HepG2 (cell line): ENCODE measurements around the gene WIZ. TPM values are rescaled to one million over a fixed set of nuclear protein-coding genes. Genes with fewer than 3 reads are reported as not detected.

Experiments
- AKNA ChIP-seq: sonication (generic); formaldehyde crosslinking; IDR thresholded peaks from 2 replicates; pipeline ENCODE4 v1.4.0; 2020; ENCODE audit warnings: missing genetic modification reagents, borderline replicate concordance
- GMEB1 ChIP-seq: sonication (generic); formaldehyde crosslinking; IDR thresholded peaks from 2 replicates; pipeline ENCODE4 v1.5.1; 2020; ENCODE audit warnings: missing genetic modification reagents, mild to moderate bottlenecking, borderline replicate concordance
- HNRNPH1 ChIP-seq: fragments of 200-400 bp; formaldehyde crosslinking; optimal IDR thresholded peaks from 2 replicates; pipeline ENCODE3; 2017; ENCODE audit warnings: mild to moderate bottlenecking, low read depth, low read length
- KAT7 ChIP-seq: IDR thresholded peaks from 2 replicates; pipeline ENCODE4 v1.6.1; 2018; ENCODE audit warnings: borderline replicate concordance, missing compliant biosample characterization
- POLR2A ChIP-seq, 2 experiments: IDR thresholded peaks; 2 replicates each; pipeline ENCODE4 v1.6.1; 2011; ENCODE audit warnings: low read depth in 2 of 2, low read length in 2 of 2, mild to moderate bottlenecking in 1 of 2, moderate library complexity in 1 of 2; ENCODE audit not compliant: insufficient read depth in 1 of 2
- SIX4 ChIP-seq: sonication (generic); formaldehyde crosslinking; IDR thresholded peaks from 2 replicates; pipeline ENCODE4 v1.4.0; 2020; ENCODE audit warnings: missing genetic modification reagents
- TIGD3 ChIP-seq: sonication (generic); formaldehyde crosslinking; IDR thresholded peaks from 2 replicates; pipeline ENCODE4 v1.5.1; 2020; ENCODE audit warnings: mild to moderate bottlenecking, missing genetic modification reagents, borderline replicate concordance
- ZNF296 ChIP-seq: sonication (generic); formaldehyde crosslinking; conservative IDR thresholded peaks from 2 replicates; pipeline ENCODE4 v1.5.0; 2020; ENCODE audit warnings: mild to moderate bottlenecking, missing genetic modification reagents
- ZNF34 ChIP-seq: sonication (generic); formaldehyde crosslinking; IDR thresholded peaks from 2 replicates; pipeline ENCODE4 v1.4.0; 2020; ENCODE audit warnings: mild to moderate bottlenecking, missing genetic modification reagents, borderline replicate concordance
- ZNF703 ChIP-seq: sonication (generic); formaldehyde crosslinking; IDR thresholded peaks from 2 replicates; pipeline ENCODE4 v1.5.1; 2020; ENCODE audit warnings: missing genetic modification reagents, mild to moderate bottlenecking, moderate library complexity, borderline replicate concordance
- ZNF780A ChIP-seq: sonication (generic); formaldehyde crosslinking; IDR thresholded peaks from 2 replicates; pipeline ENCODE4 v1.8.0; 2022; ENCODE audit warnings: mild to moderate bottlenecking, missing genetic modification reagents, moderate library complexity
- polyA plus RNA-seq, 8 experiments: library from polyadenylated mRNA; depleted of rRNA in 3 of 8; stranded (reverse) in 7 of 8; unstranded in 1 of 8; fragments of >200 nt; fragmentation: Illumina TruSeq in 4 of 8; extraction: Trizol in 4 of 8; gene quantifications; 2 replicates each; pipeline versions ENCODE4 v1.2.1 to v1.2.3, GENCODE V29; 2011 to 2016; ENCODE audit warnings: low read depth in 4 of 8, missing spikeins in 1 of 8, mixed read lengths in 1 of 8; ENCODE audit not compliant: insufficient read depth in 1 of 8
- total RNA-seq, 5 experiments: library from RNA; depleted of rRNA; stranded (reverse); fragments of >200 nt; fragmentation: Illumina TruSeq; extraction: Trizol; gene quantifications; 2 replicates each; pipeline ENCODE4 v1.2.3, GENCODE V29; 2016; ENCODE audit warnings: low read depth in 1 of 5
- TF ChIP-seq, protein P1 (sequence below): IDR thresholded peaks from 2 replicates; pipeline ENCODE4 v1.6.1; 2016; ENCODE audit warnings: low read depth, borderline replicate concordance
- TF ChIP-seq, protein P2 (sequence below), 2 experiments: sonication (generic) in 1 of 2; formaldehyde crosslinking in 1 of 2; IDR thresholded peaks; 2 replicates each; pipeline versions ENCODE4 v1.4.0 to v1.6.1; 2018 to 2020; ENCODE audit warnings: missing genetic modification reagents in 2 of 2, borderline replicate concordance in 1 of 2, low read depth in 1 of 2, mild to moderate bottlenecking in 1 of 2, missing biosample characterization in 1 of 2
- TF ChIP-seq, protein P3 (sequence below): sonication (generic); formaldehyde crosslinking; IDR thresholded peaks from 2 replicates; pipeline ENCODE4 v1.4.0; 2020; ENCODE audit warnings: missing genetic modification reagents
- TF ChIP-seq, protein P4 (sequence below): sonication (generic); formaldehyde crosslinking; IDR thresholded peaks from 2 replicates; pipeline ENCODE4 v1.4.0; 2020; ENCODE audit warnings: mild to moderate bottlenecking, missing genetic modification reagents

WIZ gene
- total and polyA plus RNA-seq, 2 of the 13 experiments (the other 11 are each of a cell fraction or from before 2014, with no cell fraction given), result 4.7 to 4.8 TPM

GRCh38 chr19:15378534-15379082, 71.1 kb downstream of the WIZ start (continued):
- TF ChIP-seq, protein P1, sequence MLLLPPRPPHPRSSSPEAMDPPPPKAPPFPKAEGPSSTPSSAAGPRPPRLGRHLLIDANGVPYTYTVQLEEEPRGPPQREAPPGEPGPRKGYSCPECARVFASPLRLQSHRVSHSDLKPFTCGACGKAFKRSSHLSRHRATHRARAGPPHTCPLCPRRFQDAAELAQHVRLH (CRISPR knock-in tag), result no peak
- TF ChIP-seq POLR2A (IDR thresholded peaks at IDR 0.05; ENCODE audit: insufficient read depth in 1 of 2, low read depth in 2 of 2, low read length in 2 of 2) (peak in 1 of 2 experiments; percentile 61; a peak in 2 of 4 replicates), AKNA (CRISPR knock-in tag) (no peak), HNRNPH1 (no peak), GMEB1 (CRISPR knock-in tag) (no peak), SIX4 (CRISPR knock-in tag) (no peak), KAT7 (CRISPR knock-in tag) (0 out of 2 replicates have a peak, but pooled peaks have one; percentile 0), ZNF780A (CRISPR knock-in tag) (no peak), ZNF703 (CRISPR knock-in tag) (no peak), ZNF296 (CRISPR knock-in tag) (peak; percentile 38; the same call in 1 of the 2 replicates), TIGD3 (CRISPR knock-in tag) (no peak), ZNF34 (CRISPR knock-in tag) (no peak)
- TF ChIP-seq, protein P2, sequence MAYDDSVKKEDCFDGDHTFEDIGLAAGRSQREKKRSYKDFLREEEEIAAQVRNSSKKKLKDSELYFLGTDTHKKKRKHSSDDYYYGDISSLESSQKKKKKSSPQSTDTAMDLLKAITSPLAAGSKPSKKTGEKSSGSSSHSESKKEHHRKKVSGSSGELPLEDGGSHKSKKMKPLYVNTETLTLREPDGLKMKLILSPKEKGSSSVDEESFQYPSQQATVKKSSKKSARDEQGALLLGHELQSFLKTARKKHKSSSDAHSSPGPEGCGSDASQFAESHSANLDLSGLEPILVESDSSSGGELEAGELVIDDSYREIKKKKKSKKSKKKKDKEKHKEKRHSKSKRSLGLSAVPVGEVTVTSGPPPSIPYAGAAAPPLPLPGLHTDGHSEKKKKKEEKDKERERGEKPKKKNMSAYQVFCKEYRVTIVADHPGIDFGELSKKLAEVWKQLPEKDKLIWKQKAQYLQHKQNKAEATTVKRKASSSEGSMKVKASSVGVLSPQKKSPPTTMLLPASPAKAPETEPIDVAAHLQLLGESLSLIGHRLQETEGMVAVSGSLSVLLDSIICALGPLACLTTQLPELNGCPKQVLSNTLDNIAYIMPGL (CRISPR knock-in tag; IDR thresholded peaks at IDR 0.05; ENCODE audit: borderline replicate concordance in 1 of 2, low read depth in 1 of 2), result 0 out of 4 replicates have a peak, but pooled peaks of 1 of the 2 experiments have one; percentile 4
- TF ChIP-seq, protein P3, sequence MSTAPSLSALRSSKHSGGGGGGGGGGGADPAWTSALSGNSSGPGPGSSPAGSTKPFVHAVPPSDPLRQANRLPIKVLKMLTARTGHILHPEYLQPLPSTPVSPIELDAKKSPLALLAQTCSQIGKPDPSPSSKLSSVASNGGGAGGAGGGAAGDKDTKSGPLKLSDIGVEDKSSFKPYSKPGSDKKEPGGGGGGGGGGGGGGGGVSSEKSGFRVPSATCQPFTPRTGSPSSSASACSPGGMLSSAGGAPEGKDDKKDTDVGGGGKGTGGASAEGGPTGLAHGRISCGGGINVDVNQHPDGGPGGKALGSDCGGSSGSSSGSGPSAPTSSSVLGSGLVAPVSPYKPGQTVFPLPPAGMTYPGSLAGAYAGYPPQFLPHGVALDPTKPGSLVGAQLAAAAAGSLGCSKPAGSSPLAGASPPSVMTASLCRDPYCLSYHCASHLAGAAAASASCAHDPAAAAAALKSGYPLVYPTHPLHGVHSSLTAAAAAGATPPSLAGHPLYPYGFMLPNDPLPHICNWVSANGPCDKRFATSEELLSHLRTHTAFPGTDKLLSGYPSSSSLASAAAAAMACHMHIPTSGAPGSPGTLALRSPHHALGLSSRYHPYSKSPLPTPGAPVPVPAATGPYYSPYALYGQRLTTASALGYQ (CRISPR knock-in tag), result no peak
- TF ChIP-seq, protein P4, sequence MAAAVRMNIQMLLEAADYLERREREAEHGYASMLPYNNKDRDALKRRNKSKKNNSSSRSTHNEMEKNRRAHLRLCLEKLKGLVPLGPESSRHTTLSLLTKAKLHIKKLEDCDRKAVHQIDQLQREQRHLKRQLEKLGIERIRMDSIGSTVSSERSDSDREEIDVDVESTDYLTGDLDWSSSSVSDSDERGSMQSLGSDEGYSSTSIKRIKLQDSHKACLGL (CRISPR knock-in tag), result peak; percentile 36; the same call in 1 of the 2 replicates
